GM12878 (cell line): ENCODE measurements around the gene TRIM25. TPM values are rescaled to one million over a fixed set of nuclear protein-coding genes. Genes with fewer than 3 reads are reported as not detected.
A peak's percentile ranks its signal among the peaks of the same experiment; 100 is the strongest.

Source experiments
- ATAC-seq: fragments of 200-7000 bp; cut with Tn5 transposase; 3 replicates; pipeline ENCODE4 v1.9.1; 2020; ENCODE audit warnings: mild to moderate bottlenecking, moderate library complexity
- BruUV-seq: library from RNA; stranded (reverse); fragments of 400-500 nt; replicated peaks from 2 replicates; lab custom pipeline; 2021; lab: Mats Ljungman, UMichigan
- CTCF ChIA-PET: fragments of 300-600 bp; sonication (Branson Sonifier 250); formaldehyde crosslinking; extraction: SDS; loops from one replicate; lab custom pipeline; 2021; ENCODE audit warnings: inconsistent platforms; lab: Yijun Ruan, JAX
- POLR2A ChIA-PET: fragments of 350-600 bp; formaldehyde crosslinking; extraction: SDS; loops from one replicate; lab custom pipeline; 2021; ENCODE audit warnings: inconsistent platforms; lab: Charles Lee
- RAD21 ChIA-PET: fragments of 300-600 bp; sonication (Branson Sonifier 250); formaldehyde crosslinking; loops from one replicate; lab custom pipeline; 2023; ENCODE audit warnings: antibody characterized with exemption; ENCODE audit not compliant: unreplicated experiment; lab: Charles Lee
- SMC1A ChIA-PET: fragments of 300-600 bp; sonication (Branson Sonifier 250); formaldehyde crosslinking; loops from one replicate; lab custom pipeline; 2023; ENCODE audit not compliant: unreplicated experiment, uncharacterized antibody; lab: Charles Lee
- DNase-seq: peaks from one replicate; pipeline ENCODE4 v3.0.0-alpha.2; 2011; ENCODE audit warnings: low read depth, low spot score
- FAIRE-seq: peaks from 3 replicates; lab custom pipeline; 2011; peaks lifted over from hg19 to GRCh38; lab: Jason Lieb, UNC
- H2AFZ ChIP-seq: 2 replicates; pipeline ENCODE4 v1.6.0; 2011; ENCODE audit warnings: low read depth, low read length, control low read depth; ENCODE audit not compliant: control insufficient read depth
- H3K27ac ChIP-seq: 2 replicates; pipeline ENCODE4 v1.5.1; 2011; ENCODE audit warnings: control low read depth; ENCODE audit not compliant: control insufficient read depth, insufficient read depth
- H3K27me3 ChIP-seq, 2 experiments: replicated peaks in 1 of 2; 2 replicates each; pipeline versions ENCODE4 v1.6.0 to v1.6.1; 2011; ENCODE audit warnings: low read length in 1 of 2; ENCODE audit not compliant: control insufficient read depth in 2 of 2, insufficient read depth in 2 of 2
- H3K36me3 ChIP-seq, 2 experiments: 2 replicates each; pipeline ENCODE4 v1.5.1; 2011; ENCODE audit warnings: low read length in 1 of 2; ENCODE audit not compliant: control insufficient read depth in 2 of 2, insufficient read depth in 2 of 2
- H3K4me1 ChIP-seq: 2 replicates; pipeline ENCODE4 v1.6.1; 2011; ENCODE audit warnings: mild to moderate bottlenecking, low read length, moderate library complexity, mixed read lengths; ENCODE audit not compliant: control insufficient read depth, insufficient read depth
- H3K4me2 ChIP-seq: 2 replicates; pipeline ENCODE4 v1.6.0; 2011; ENCODE audit warnings: control low read depth; ENCODE audit not compliant: control insufficient read depth, insufficient read depth
- H3K4me3 ChIP-seq: fragments of 200-600 bp; sonication (generic); 2 replicates; pipeline ENCODE4 v1.5.1; 2016
- H3K79me2 ChIP-seq: 2 replicates; pipeline ENCODE4 v1.6.0; 2011; ENCODE audit warnings: low read length; ENCODE audit not compliant: control insufficient read depth, insufficient read depth
- H3K9ac ChIP-seq: 2 replicates; pipeline ENCODE4 v1.8.0; 2011; ENCODE audit warnings: low read length, control low read depth, mixed read lengths; ENCODE audit not compliant: control insufficient read depth, insufficient read depth
- H3K9me3 ChIP-seq: replicated peaks from 3 replicates; pipeline ENCODE4 v1.5.1; 2011; ENCODE audit warnings: mild to moderate bottlenecking, low read length; ENCODE audit not compliant: control insufficient read depth, insufficient read depth
- H4K20me1 ChIP-seq: 2 replicates; pipeline ENCODE4 v1.6.0; 2011; ENCODE audit not compliant: control insufficient read depth, insufficient read depth
- BCL3 ChIP-seq: IDR thresholded peaks from 2 replicates; pipeline ENCODE4 v1.6.1; 2011; ENCODE audit warnings: borderline replicate concordance, low read depth, mild to moderate bottlenecking, moderate library complexity, low read length; ENCODE audit not compliant: insufficient read depth, poor library complexity, severe bottlenecking
- CTCF ChIP-seq, 3 experiments: IDR thresholded peaks in 2 of 3; conservative IDR thresholded peaks in 1 of 3; 2 replicates each; pipeline ENCODE4 v1.5.1; 2011; ENCODE audit warnings: low read depth in 3 of 3, low read length in 3 of 3, mild to moderate bottlenecking in 3 of 3, control low read depth in 2 of 3, moderate library complexity in 2 of 3, inconsistent platforms in 1 of 3, mixed read lengths in 1 of 3; ENCODE audit not compliant: control insufficient read depth in 2 of 3, insufficient read depth in 1 of 3; ENCODE audit errors: extremely low read depth in 1 of 3
- GABPA ChIP-seq: IDR thresholded peaks from 2 replicates; pipeline ENCODE4 v1.6.1; 2014; ENCODE audit warnings: antibody characterized with exemption, low read depth, mild to moderate bottlenecking, inconsistent platforms
- PAX8 ChIP-seq: fragments of 450-650 bp; IDR thresholded peaks from 2 replicates; pipeline ENCODE4 v1.6.1; 2017; ENCODE audit warnings: mild to moderate bottlenecking, moderate library complexity
- SMAD1 ChIP-seq: fragments of 450-650 bp; IDR thresholded peaks from 2 replicates; pipeline ENCODE4 v1.6.1; 2018; ENCODE audit warnings: mild to moderate bottlenecking, low read depth; ENCODE audit not compliant: partially characterized antibody
- STAT1 ChIP-seq: fragments of 450-650 bp; conservative IDR thresholded peaks from 2 replicates; pipeline ENCODE4 v1.6.1; 2014; ENCODE audit warnings: antibody characterized with exemption, mild to moderate bottlenecking
- WGBS: methylation state at CpG from one replicate; pipeline ENCODE4 v1.1.6; 2016; ENCODE audit warnings: low lambda C conversion rate; ENCODE audit not compliant: insufficient replicate concordance, insufficient coverage; ENCODE audit errors: missing lambda C conversion rate; 5-methylcytosine and 5-hydroxymethylcytosine counted together
- in situ Hi-C: fragments of 300-500 bp; cut with MboI; formaldehyde crosslinking; loops from 9 replicates; pipeline ENCODE4 v1.14.3; 2018; ENCODE audit warnings: mixed read lengths
- intact Hi-C: fragments of 100-400 bp; cut with micrococcal nuclease; formaldehyde crosslinking; loops from one replicate; pipeline ENCODE4 v1.14.2; 2022; ENCODE audit not compliant: unreplicated experiment
- polyA plus RNA-seq, 11 experiments: library from polyadenylated mRNA; depleted of rRNA in 4 of 11; unstranded in 6 of 11; stranded (reverse) in 5 of 11; fragments of >200 nt; fragmentation: Nextera tagmentation in 4 of 11; fragmentation: Illumina TruSeq in 1 of 11; extraction: Ambion mirVana in 4 of 11; extraction: Trizol in 1 of 11; gene quantifications; 1 replicate in 1 of 11; 2 replicates in 10 of 11; pipeline versions ENCODE4 v1.2.1 to v1.2.3, GENCODE V29; 2011 to 2016; ENCODE audit warnings: inconsistent platforms in 2 of 11, missing spikeins in 2 of 11, low read depth in 1 of 11
- total RNA-seq, 4 experiments: library from RNA; depleted of rRNA in 3 of 4; stranded (reverse); fragments of >200 nt in 3 of 4; fragmentation: Illumina TruSeq in 1 of 4; extraction: Trizol in 1 of 4; gene quantifications; 2 replicates each; pipeline versions ENCODE4 v1.2.1 to v1.2.3, GENCODE V29; 2013 to 2021

Gene TRIM25
- total and polyA plus RNA-seq, 10 of the 15 experiments (the other 5 are each of a cell fraction or from before 2014, with no cell fraction given) = 10.5 to 123 (median 51.3) TPM

GRCh38 chr17:56867948-56868376 is 45.9 kb downstream of the TRIM25 start (continued):
- TF ChIP-seq BCL3 = no peak
- TF ChIP-seq SMAD1 = no peak
- no peak for TF ChIP-seq GABPA
- TF ChIP-seq STAT1 = no peak

- Histone ChIP-seq H3K4me1 (peaks cover 9% of the 10 kb centered on the region), H3K27ac (no peak overlapping the region), H3K27me3 (no peaks in the 10 kb centered on the region), H3K9me3 (peaks cover 10% of the 10 kb centered on the region), H4K20me1 (no peaks in the 10 kb centered on the region), H3K9ac (no peak overlapping the region), H3K4me2 (no peak overlapping the region), H3K36me3 (peaks cover 0 to 8% of the 10 kb centered on the region in 2 experiments; a peak in 2 of 4 replicates), H2AFZ (no peak overlapping the region), H3K79me2 (no peaks in the 10 kb centered on the region), H3K4me3 (no peak overlapping the region)
- intact Hi-C loops = no loop called here
- in situ Hi-C loops = no loop called here
- no TSS peak for BruUV-seq
- no peak for FAIRE-seq
- ChIA-PET CTCF (interaction anchor here (1.1 to 2.1 kb wide), 2 partner anchors 46 to 47 kb away, joined by 4 to 6 read pairs; no protein-coding TSS in a partner anchor), POLR2A (no interaction called here), RAD21 (no interaction called here), SMC1A (interaction anchor here (1.2 kb wide), 1 partner anchor 10 kb away, joined by 3 read pairs; no protein-coding TSS in a partner anchor)
- no peak for DNase-seq
- TF ChIP-seq CTCF (IDR thresholded peaks at IDR 0.05 in 2 of 3, conservative IDR thresholded peaks at IDR 0.05 in 1 of 3; ENCODE audit: control insufficient read depth in 2 of 3, extremely low read depth in 1 of 3, insufficient read depth in 1 of 3, low read depth in 3 of 3, low read length in 3 of 3) = peak in 2 of 3 experiments; percentile 13 to 28; a peak in 2 of 6 replicates
- no peak for TF ChIP-seq PAX8
- 0 out of 3 replicates have a peak, but pooled peaks have one; percentile 20 for ATAC-seq
- 48% methylated on average over 3 of the region's 3 CpGs for WGBS
Measured at GRCh38 chr17:56866496-56866895, 47.4 kb downstream of the TRIM25 start.
